Mesenchymal stem cell (in vitro differentiated cells and primary cell): ENCODE data around the gene LATS2.
A peak's percentile ranks its signal among the peaks of the same experiment; 100 is the strongest.

ENCODE experiments used
- DNase-seq: peaks from one replicate; pipeline ENCODE4 v3.0.0-alpha.2; 2013
- H2AFZ ChIP-seq: one replicate; pipeline ENCODE4 v1.6.1; 2013; ENCODE audit warnings: low read depth, mild to moderate bottlenecking, control low read depth, inconsistent platforms, low read length, moderate library complexity
- H2AK5ac ChIP-seq: 2 replicates; pipeline ENCODE4 v1.6.1; 2013; ENCODE audit warnings: low read length, moderate library complexity, mild to moderate bottlenecking, inconsistent platforms; ENCODE audit not compliant: severe bottlenecking
- H2BK120ac ChIP-seq: one replicate; pipeline ENCODE4 v1.6.1; 2013; ENCODE audit warnings: low read depth, mild to moderate bottlenecking, inconsistent platforms, low read length, moderate library complexity
- H2BK12ac ChIP-seq, 2 experiments: one replicate each; pipeline ENCODE4 v1.6.1; 2013; ENCODE audit warnings: inconsistent platforms in 2 of 2, low read length in 2 of 2, mild to moderate bottlenecking in 2 of 2, moderate library complexity in 2 of 2, control low read depth in 1 of 2
- H2BK15ac ChIP-seq: one replicate; pipeline ENCODE4 v1.6.1; 2013; ENCODE audit warnings: mild to moderate bottlenecking, low read depth, inconsistent platforms; ENCODE audit not compliant: poor library complexity, severe bottlenecking
- H2BK5ac ChIP-seq: 2 replicates; pipeline ENCODE4 v1.6.1; 2013; ENCODE audit warnings: low read depth, mild to moderate bottlenecking, low read length, control low read depth, inconsistent platforms; ENCODE audit not compliant: poor library complexity, severe bottlenecking
- H3K14ac ChIP-seq, 2 experiments: one replicate each; pipeline ENCODE4 v1.6.1; 2013; ENCODE audit warnings: inconsistent platforms in 2 of 2, low read length in 2 of 2, control low read depth in 1 of 2, mild to moderate bottlenecking in 1 of 2, moderate library complexity in 1 of 2
- H3K18ac ChIP-seq, 2 experiments: one replicate each; pipeline ENCODE4 v1.6.1; 2013; ENCODE audit warnings: inconsistent platforms in 2 of 2, low read length in 2 of 2, control low read depth in 1 of 2, low read depth in 1 of 2, mild to moderate bottlenecking in 1 of 2
- H3K23ac ChIP-seq, 2 experiments: one replicate each; pipeline ENCODE4 v1.6.1; 2013; ENCODE audit warnings: inconsistent platforms in 2 of 2, low read length in 2 of 2, mild to moderate bottlenecking in 2 of 2, moderate library complexity in 2 of 2, control low read depth in 1 of 2
- H3K27ac ChIP-seq: 2 replicates; pipeline ENCODE4 v1.5.1; 2013; ENCODE audit warnings: mild to moderate bottlenecking, moderate library complexity, low read length, control low read depth, inconsistent platforms; ENCODE audit not compliant: poor library complexity, severe bottlenecking
- H3K27me3 ChIP-seq, 2 experiments: 2 replicates each; pipeline versions ENCODE4 v1.6.1 to v1.7.0; 2013; ENCODE audit warnings: low read length in 2 of 2, mild to moderate bottlenecking in 2 of 2, moderate library complexity in 2 of 2, control low read depth in 1 of 2, inconsistent platforms in 1 of 2; ENCODE audit not compliant: control insufficient read depth in 1 of 2, insufficient read depth in 1 of 2
- H3K36me3 ChIP-seq, 2 experiments: 2 replicates each; pipeline versions ENCODE4 v1.6.1 to v1.7.0; 2013; ENCODE audit warnings: low read length in 2 of 2, control low read depth in 1 of 2, inconsistent platforms in 1 of 2, low read depth in 1 of 2, mild to moderate bottlenecking in 1 of 2; ENCODE audit not compliant: insufficient read depth in 2 of 2, control insufficient read depth in 1 of 2
- H3K4ac ChIP-seq, 2 experiments: one replicate each; pipeline ENCODE4 v1.6.1; 2013; ENCODE audit warnings: inconsistent platforms in 2 of 2, low read length in 2 of 2, mild to moderate bottlenecking in 2 of 2, moderate library complexity in 2 of 2, control low read depth in 1 of 2, low read depth in 1 of 2
- H3K4me1 ChIP-seq: 2 replicates; pipeline ENCODE4 v1.6.1; 2013; ENCODE audit warnings: low read depth, low read length, control low read depth; ENCODE audit not compliant: control insufficient read depth, insufficient read depth
- H3K4me2 ChIP-seq: 2 replicates; pipeline ENCODE4 v1.6.1; 2013; ENCODE audit warnings: low read length, mild to moderate bottlenecking, inconsistent platforms; ENCODE audit not compliant: poor library complexity, severe bottlenecking
- H3K4me3 ChIP-seq, 2 experiments: 2 replicates each; pipeline versions ENCODE4 v1.5.1 to v1.7.0; 2013; ENCODE audit warnings: low read length in 2 of 2, mild to moderate bottlenecking in 2 of 2, control low read depth in 1 of 2, low read depth in 1 of 2; ENCODE audit not compliant: insufficient read depth in 1 of 2
- H3K79me1 ChIP-seq: replicated peaks from 2 replicates; pipeline ENCODE4 v1.6.1; 2013; ENCODE audit warnings: mild to moderate bottlenecking, control low read depth, low read length, inconsistent platforms; ENCODE audit not compliant: poor library complexity, severe bottlenecking
- H3K9ac ChIP-seq: 2 replicates; pipeline ENCODE4 v1.7.0; 2013; ENCODE audit warnings: mild to moderate bottlenecking, low read length, moderate library complexity
- H3K9me3 ChIP-seq: 2 replicates; pipeline ENCODE4 v1.7.0; 2013; ENCODE audit warnings: mild to moderate bottlenecking, low read length; ENCODE audit not compliant: control insufficient read depth
- H4K8ac ChIP-seq: one replicate; pipeline ENCODE4 v1.6.1; 2013; ENCODE audit warnings: inconsistent platforms, mild to moderate bottlenecking, low read length, moderate library complexity
- H4K91ac ChIP-seq: one replicate; pipeline ENCODE4 v1.6.1; 2013; ENCODE audit warnings: mild to moderate bottlenecking, low read length, inconsistent platforms
- WGBS: methylation state at CpG from one replicate; pipeline ENCODE4 v1.1.7; 2013; ENCODE audit warnings: mixed read lengths; 5-methylcytosine and 5-hydroxymethylcytosine counted together

LATS2 gene

DNA sequence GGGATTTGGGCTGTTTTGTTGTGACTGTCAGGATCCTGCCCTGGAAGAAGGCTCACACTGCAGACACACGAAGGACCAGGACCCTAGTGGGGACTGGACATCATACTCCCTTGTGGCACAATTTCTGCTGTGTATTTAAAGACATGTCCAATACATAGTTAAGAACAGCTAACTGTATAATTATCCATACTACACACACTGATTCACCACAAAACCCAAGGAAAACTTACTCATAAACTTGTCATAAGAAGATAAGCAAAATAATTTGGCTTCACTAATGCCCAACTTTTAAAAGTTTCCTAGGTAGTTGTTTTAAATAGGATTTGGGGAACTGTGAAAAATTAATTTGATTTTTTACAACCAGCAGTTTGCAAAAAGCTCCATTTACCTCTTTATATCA, 46.1 kb downstream of the LATS2 start:
- peak overlapping the region; percentile 78 for H3K27ac ChIP-seq
- DNase-seq = no peak
- H3K27me3 ChIP-seq = no peaks in the 10 kb centered on the region
- H2AK5ac ChIP-seq = peak overlapping the region; percentile 7
- H3K79me1 ChIP-seq = peaks cover 3% of the 10 kb centered on the region
- H3K9ac ChIP-seq = peak overlapping the region; percentile 81
- H3K9me3 ChIP-seq = no peaks in the 10 kb centered on the region
- no peak overlapping the region for H3K23ac ChIP-seq
- peak overlapping the region in 1 of 2 experiments; percentile 42 for H3K4me3 ChIP-seq
- no peak overlapping the region for H3K14ac ChIP-seq
- H3K36me3 ChIP-seq = peaks cover 2 to 4% of the 10 kb centered on the region in 2 experiments
- H3K18ac ChIP-seq = no peak overlapping the region
- no peak overlapping the region for H2BK5ac ChIP-seq
- no peak overlapping the region for H4K8ac ChIP-seq
- 88% methylated on average over 1 of the region's 1 CpG for WGBS
- H2BK120ac ChIP-seq = no peak overlapping the region
- no peak overlapping the region for H3K4me2 ChIP-seq
- H4K91ac ChIP-seq = no peak overlapping the region
- H2BK15ac ChIP-seq = no peak overlapping the region
- no peak overlapping the region for H2AFZ ChIP-seq
- no peak overlapping the region for H3K4ac ChIP-seq
- peaks cover 30% of the 10 kb centered on the region for H3K4me1 ChIP-seq
- peak overlapping the region in 1 of 2 experiments; percentile 86 for H2BK12ac ChIP-seq

DNA sequence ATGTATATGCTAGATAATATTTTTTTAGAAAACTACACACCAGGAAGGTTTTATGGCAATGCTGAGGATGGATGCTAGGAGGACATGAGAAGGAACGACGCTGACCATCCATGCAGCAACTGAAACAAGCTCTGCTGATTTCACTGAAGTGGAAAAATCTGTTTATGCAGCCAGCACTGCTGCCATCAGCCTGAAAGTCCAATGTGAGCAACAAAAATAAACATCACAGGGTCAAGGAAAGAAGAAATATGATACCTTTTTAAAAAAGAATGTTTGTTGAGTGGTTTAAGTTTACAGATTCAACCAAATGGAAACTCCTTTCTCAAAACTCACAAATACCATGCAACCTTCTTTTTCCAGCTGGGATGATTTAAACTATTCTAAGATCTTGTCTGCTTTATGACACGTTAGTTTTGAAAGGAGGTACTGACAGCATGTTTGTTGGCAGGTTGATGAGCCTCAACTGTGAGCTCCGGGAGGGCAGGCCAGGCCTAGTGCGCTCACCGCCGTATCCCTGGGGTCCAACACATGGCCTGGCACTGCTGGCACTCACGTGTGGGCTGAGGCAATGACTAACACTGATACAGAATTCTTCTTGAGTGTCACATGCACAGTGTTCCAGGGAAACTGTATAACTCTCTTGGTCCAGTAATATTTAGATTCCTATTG, 46.8 kb downstream of the LATS2 start:
- Histone ChIP-seq H2BK15ac (no peak overlapping the region), H2BK120ac (no peak overlapping the region), H3K36me3 (peaks cover 2 to 7% of the 10 kb centered on the region in 2 experiments), H3K4me2 (no peak overlapping the region), H3K79me1 (peaks cover 6% of the 10 kb centered on the region), H3K9ac (peak overlapping the region; percentile 81), H2BK5ac (peak overlapping the region; percentile 46), H3K4me3 (no peak overlapping the region), H3K23ac (no peak overlapping the region), H3K4ac (peak overlapping the region in 1 of 2 experiments; percentile 6), H3K27ac (peak overlapping the region; percentile 78), H2AFZ (no peak overlapping the region), H3K27me3 (no peaks in the 10 kb centered on the region), H4K8ac (no peak overlapping the region), H2AK5ac (no peak overlapping the region), H3K18ac (peak overlapping the region in 1 of 2 experiments; percentile 84), H4K91ac (no peak overlapping the region), H3K9me3 (no peaks in the 10 kb centered on the region), H3K4me1 (peaks cover 34% of the 10 kb centered on the region), H3K14ac (peak overlapping the region in 1 of 2 experiments; percentile 73), H2BK12ac (peak overlapping the region in 1 of 2 experiments; percentile 51)
- 28% methylated on average over 8 of the region's 8 CpGs for WGBS
- DNase-seq = peak; percentile 87

- Histone ChIP-seq H3K4me3 (no peak overlapping the region), H3K79me1 (peaks cover 7% of the 10 kb centered on the region), H3K27me3 (no peaks in the 10 kb centered on the region), H3K9me3 (no peaks in the 10 kb centered on the region), H2BK12ac (peak overlapping the region in 1 of 2 experiments; percentile 27), H2AK5ac (peak overlapping the region; percentile 66), H3K36me3 (peaks cover 2 to 8% of the 10 kb centered on the region in 2 experiments), H2AFZ (no peak overlapping the region), H3K4me2 (no peak overlapping the region), H3K27ac (peak overlapping the region; percentile 78), H2BK120ac (peak overlapping the region; percentile 12), H2BK15ac (no peak overlapping the region), H3K9ac (peak overlapping the region; percentile 81), H2BK5ac (no peak overlapping the region), H4K91ac (no peak overlapping the region), H3K23ac (no peak overlapping the region), H3K4ac (no peak overlapping the region), H3K14ac (no peak overlapping the region), H3K18ac (peak overlapping the region; percentile 16 to 82), H3K4me1 (peaks cover 35% of the 10 kb centered on the region), H4K8ac (no peak overlapping the region)
- DNase-seq = no peak
- WGBS = 79% methylated on average over 5 of the region's 6 CpGs
Measured at GRCh38 chr13:21014139-21014501, 47.3 kb downstream of the LATS2 start.

DNA sequence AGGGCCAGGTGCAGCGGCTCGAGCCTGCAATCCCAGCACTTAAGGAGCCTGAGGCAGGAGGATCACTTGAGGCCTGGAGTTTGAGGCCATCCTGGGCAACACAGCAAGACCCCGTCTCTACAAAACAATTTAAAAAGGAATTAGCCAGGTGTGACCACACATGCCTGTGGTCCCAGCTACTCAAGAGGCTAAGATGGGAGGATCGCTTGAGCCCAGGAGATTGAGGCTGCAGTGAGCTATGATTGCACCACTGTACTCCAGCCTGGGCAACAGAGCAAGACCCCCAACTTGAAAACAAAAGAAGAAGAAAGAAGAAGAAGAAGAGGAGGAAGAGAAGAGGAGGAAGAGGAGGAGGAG, 47.7 kb downstream of the LATS2 start:
- Histone ChIP-seq H3K14ac (peak overlapping the region in 1 of 2 experiments; percentile 53), H2BK12ac (no peak overlapping the region), H3K4ac (no peak overlapping the region), H3K36me3 (peaks cover 6 to 8% of the 10 kb centered on the region in 2 experiments), H3K9me3 (no peaks in the 10 kb centered on the region), H3K4me3 (no peak overlapping the region), H3K4me2 (no peak overlapping the region), H4K8ac (no peak overlapping the region), H3K27ac (peak overlapping the region; percentile 78), H4K91ac (no peak overlapping the region), H3K9ac (peak overlapping the region; percentile 81), H3K23ac (no peak overlapping the region), H3K4me1 (peaks cover 36% of the 10 kb centered on the region), H3K18ac (no peak overlapping the region), H2BK120ac (no peak overlapping the region), H3K79me1 (peaks cover 8% of the 10 kb centered on the region), H2BK15ac (no peak overlapping the region), H2AK5ac (no peak overlapping the region), H2BK5ac (no peak overlapping the region), H3K27me3 (no peaks in the 10 kb centered on the region), H2AFZ (no peak overlapping the region)
- no peak for DNase-seq
- 96% methylated on average over 4 of the region's 4 CpGs for WGBS
